HEK293 (cell line): Measurements from ENCODE around the gene S1PR5.

Experiments used
- CTCF ChIA-PET: fragments of 350-600 bp; formaldehyde crosslinking; extraction: SDS; loops from one replicate; lab custom pipeline; 2021; ENCODE audit warnings: antibody characterized with exemption; lab: Yijun Ruan, JAX
- POLR2A ChIA-PET: fragments of 300-600 bp; formaldehyde crosslinking; extraction: SDS; loops from one replicate; lab custom pipeline; 2020; ENCODE audit warnings: antibody characterized with exemption, inconsistent platforms; lab: Yijun Ruan, JAX
- H3K27ac ChIP-seq: fragments of 200-500 bp; sonication (Bioruptor generic); 2 replicates; pipeline ENCODE4 v1.5.1; 2014; ENCODE audit warnings: low read depth, low read length, control low read depth, inconsistent platforms; ENCODE audit errors: extremely low read depth
- H3K36me3 ChIP-seq, 2 experiments: fragments of 200-500 bp in 1 of 2; sonication (Bioruptor generic) in 1 of 2; 1 replicate in 1 of 2; 2 replicates in 1 of 2; pipeline ENCODE4 v1.5.1; 2014 to 2017; ENCODE audit warnings: inconsistent platforms in 2 of 2, low read length in 2 of 2; ENCODE audit not compliant: control insufficient read depth in 2 of 2, insufficient read depth in 1 of 2
- H3K4me1 ChIP-seq: fragments of 200-500 bp; sonication (Bioruptor generic); 2 replicates; pipeline ENCODE4 v1.5.1; 2014; ENCODE audit warnings: mild to moderate bottlenecking, low read length, inconsistent platforms; ENCODE audit not compliant: control insufficient read depth, insufficient read depth
- H3K4me3 ChIP-seq: 2 replicates; pipeline ENCODE4 v1.5.1; 2011; ENCODE audit warnings: low read depth, mild to moderate bottlenecking, control low read depth, low read length, moderate library complexity
- H3K9me3 ChIP-seq: fragments of 200-500 bp; sonication (Bioruptor generic); 2 replicates; pipeline ENCODE4 v1.5.1; 2014; ENCODE audit warnings: low read depth, low read length, inconsistent platforms; ENCODE audit not compliant: control insufficient read depth, insufficient read depth
- BCL11A ChIP-seq: fragments of 450-650 bp; formaldehyde crosslinking; IDR thresholded peaks from 2 replicates; pipeline ENCODE4 v1.5.1; 2016; ENCODE audit warnings: low read depth, missing biosample characterization, missing genetic modification characterization
- FEZF1 ChIP-seq: fragments of 450-650 bp; formaldehyde crosslinking; IDR thresholded peaks from 2 replicates; pipeline ENCODE4 v1.5.1; 2016; ENCODE audit warnings: missing biosample characterization, missing genetic modification characterization
- GLIS1 ChIP-seq: fragments of 450-650 bp; formaldehyde crosslinking; IDR thresholded peaks from 2 replicates; pipeline ENCODE4 v1.5.1; 2016; ENCODE audit warnings: missing biosample characterization, missing genetic modification characterization
- KLF10 ChIP-seq: fragments of 450-650 bp; IDR thresholded peaks from 2 replicates; pipeline ENCODE4 v1.5.1; 2018; ENCODE audit warnings: missing biosample characterization, mild to moderate bottlenecking, missing genetic modification characterization
- KLF16 ChIP-seq: fragments of 450-650 bp; formaldehyde crosslinking; IDR thresholded peaks from 2 replicates; pipeline ENCODE4 v1.5.1; 2017; ENCODE audit warnings: missing biosample characterization, missing genetic modification characterization
- ZBTB1 ChIP-seq: fragments of 450-650 bp; formaldehyde crosslinking; IDR thresholded peaks from 2 replicates; pipeline ENCODE4 v1.5.1; 2016; ENCODE audit warnings: missing biosample characterization, missing genetic modification characterization
- ZNF132 ChIP-seq: fragments of 450-650 bp; formaldehyde crosslinking; IDR thresholded peaks from 2 replicates; pipeline ENCODE4 v1.5.1; 2017; ENCODE audit warnings: missing biosample characterization, missing genetic modification characterization, borderline replicate concordance
- ZNF239 ChIP-seq: fragments of 450-650 bp; formaldehyde crosslinking; IDR thresholded peaks from 2 replicates; pipeline ENCODE4 v1.5.1; 2016; ENCODE audit warnings: missing biosample characterization, missing genetic modification characterization
- ZNF274 ChIP-seq, 2 experiments: fragments of 200-500 bp in 1 of 2; fragments of 450-650 bp in 1 of 2; sonication (Bioruptor generic) in 1 of 2; formaldehyde crosslinking in 1 of 2; IDR thresholded peaks; 2 replicates each; pipeline versions ENCODE4 v1.5.1 to v1.6.1; 2014 to 2016; ENCODE audit warnings: borderline replicate concordance in 1 of 2, inconsistent platforms in 1 of 2, low read length in 1 of 2, missing biosample characterization in 1 of 2, missing genetic modification characterization in 1 of 2
- ZNF501 ChIP-seq: fragments of 450-650 bp; formaldehyde crosslinking; IDR thresholded peaks from 2 replicates; pipeline ENCODE4 v1.5.1; 2016; ENCODE audit warnings: missing biosample characterization, missing genetic modification characterization
- ZNF529 ChIP-seq: fragments of 450-650 bp; formaldehyde crosslinking; IDR thresholded peaks from 2 replicates; pipeline ENCODE4 v1.5.1; 2017; ENCODE audit warnings: missing genetic modification characterization, missing biosample characterization; ENCODE audit not compliant: insufficient replicate concordance
- ZNF560 ChIP-seq: fragments of 450-650 bp; formaldehyde crosslinking; IDR thresholded peaks from 2 replicates; pipeline ENCODE4 v1.5.1; 2017; ENCODE audit warnings: missing biosample characterization, missing genetic modification characterization, borderline replicate concordance
- ZNF843 ChIP-seq: fragments of 450-650 bp; formaldehyde crosslinking; IDR thresholded peaks from 2 replicates; pipeline ENCODE4 v1.5.1; 2016; ENCODE audit warnings: missing biosample characterization, missing genetic modification characterization
- ZSCAN23 ChIP-seq: fragments of 450-650 bp; formaldehyde crosslinking; IDR thresholded peaks from 2 replicates; pipeline ENCODE4 v1.5.1; 2016; ENCODE audit warnings: missing biosample characterization, missing genetic modification characterization
- TF ChIP-seq, protein P1 (sequence below): fragments of 450-650 bp; formaldehyde crosslinking; IDR thresholded peaks from 2 replicates; pipeline ENCODE4 v1.5.1; 2016; ENCODE audit warnings: missing biosample characterization, missing genetic modification characterization, borderline replicate concordance
- TF ChIP-seq, protein P2 (sequence below): fragments of 450-650 bp; formaldehyde crosslinking; IDR thresholded peaks from 2 replicates; pipeline ENCODE4 v1.5.1; 2016; ENCODE audit warnings: missing biosample characterization, missing genetic modification characterization
- TF ChIP-seq, protein P3 (sequence below): fragments of 450-650 bp; formaldehyde crosslinking; IDR thresholded peaks from 2 replicates; pipeline ENCODE4 v1.5.1; 2016; ENCODE audit warnings: missing biosample characterization, missing genetic modification characterization, borderline replicate concordance
- TF ChIP-seq, protein P4 (sequence below): fragments of 450-650 bp; formaldehyde crosslinking; IDR thresholded peaks from 2 replicates; pipeline ENCODE4 v1.5.1; 2016; ENCODE audit warnings: missing biosample characterization, missing genetic modification characterization
- TF ChIP-seq, protein P5 (sequence below): fragments of 450-650 bp; formaldehyde crosslinking; IDR thresholded peaks from 2 replicates; pipeline ENCODE4 v1.5.1; 2016; ENCODE audit warnings: missing biosample characterization, missing genetic modification characterization

S1PR5 gene

DNA sequence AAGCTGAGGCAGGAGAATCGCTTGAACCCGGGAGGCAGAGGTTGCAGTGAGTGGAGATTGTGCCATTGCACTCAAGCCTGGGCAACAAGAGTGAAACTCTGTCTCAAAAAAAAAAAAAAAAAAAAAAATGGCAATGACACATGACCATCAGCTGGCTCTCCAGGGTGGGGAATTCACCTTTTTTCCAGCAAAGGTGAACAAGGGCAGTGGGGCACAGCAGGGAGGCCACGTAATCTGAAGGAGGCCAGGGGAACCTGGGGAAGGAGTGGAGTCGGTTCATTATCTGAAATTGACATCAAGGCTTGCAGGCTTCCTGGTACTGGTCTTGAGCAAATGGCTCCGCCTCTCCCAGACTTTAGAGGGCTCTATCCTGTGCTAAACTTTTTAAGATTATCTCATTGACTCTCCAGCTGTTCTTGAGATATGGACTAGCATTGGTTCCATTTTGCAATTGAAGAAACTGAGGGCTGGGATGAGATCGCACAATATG lies 42.2 kb downstream of the S1PR5 start:
- H3K36me3 ChIP-seq: no peaks in the 10 kb centered on the region
- ChIA-PET POLR2A (no interaction called here), CTCF (interaction anchor here (0.7 to 1.7 kb wide), 5 partner anchors 8 to 225 kb away, joined by 3 to 8 read pairs (median 3); no protein-coding TSS in a partner anchor)
- H3K9me3 ChIP-seq: no peaks in the 10 kb centered on the region
- no peak overlapping the region for H3K27ac ChIP-seq
- no peak for TF ChIP-seq ZNF529
- TF ChIP-seq ZNF560 (tag by site-specific recombination): no peak
- TF ChIP-seq, protein P1, sequence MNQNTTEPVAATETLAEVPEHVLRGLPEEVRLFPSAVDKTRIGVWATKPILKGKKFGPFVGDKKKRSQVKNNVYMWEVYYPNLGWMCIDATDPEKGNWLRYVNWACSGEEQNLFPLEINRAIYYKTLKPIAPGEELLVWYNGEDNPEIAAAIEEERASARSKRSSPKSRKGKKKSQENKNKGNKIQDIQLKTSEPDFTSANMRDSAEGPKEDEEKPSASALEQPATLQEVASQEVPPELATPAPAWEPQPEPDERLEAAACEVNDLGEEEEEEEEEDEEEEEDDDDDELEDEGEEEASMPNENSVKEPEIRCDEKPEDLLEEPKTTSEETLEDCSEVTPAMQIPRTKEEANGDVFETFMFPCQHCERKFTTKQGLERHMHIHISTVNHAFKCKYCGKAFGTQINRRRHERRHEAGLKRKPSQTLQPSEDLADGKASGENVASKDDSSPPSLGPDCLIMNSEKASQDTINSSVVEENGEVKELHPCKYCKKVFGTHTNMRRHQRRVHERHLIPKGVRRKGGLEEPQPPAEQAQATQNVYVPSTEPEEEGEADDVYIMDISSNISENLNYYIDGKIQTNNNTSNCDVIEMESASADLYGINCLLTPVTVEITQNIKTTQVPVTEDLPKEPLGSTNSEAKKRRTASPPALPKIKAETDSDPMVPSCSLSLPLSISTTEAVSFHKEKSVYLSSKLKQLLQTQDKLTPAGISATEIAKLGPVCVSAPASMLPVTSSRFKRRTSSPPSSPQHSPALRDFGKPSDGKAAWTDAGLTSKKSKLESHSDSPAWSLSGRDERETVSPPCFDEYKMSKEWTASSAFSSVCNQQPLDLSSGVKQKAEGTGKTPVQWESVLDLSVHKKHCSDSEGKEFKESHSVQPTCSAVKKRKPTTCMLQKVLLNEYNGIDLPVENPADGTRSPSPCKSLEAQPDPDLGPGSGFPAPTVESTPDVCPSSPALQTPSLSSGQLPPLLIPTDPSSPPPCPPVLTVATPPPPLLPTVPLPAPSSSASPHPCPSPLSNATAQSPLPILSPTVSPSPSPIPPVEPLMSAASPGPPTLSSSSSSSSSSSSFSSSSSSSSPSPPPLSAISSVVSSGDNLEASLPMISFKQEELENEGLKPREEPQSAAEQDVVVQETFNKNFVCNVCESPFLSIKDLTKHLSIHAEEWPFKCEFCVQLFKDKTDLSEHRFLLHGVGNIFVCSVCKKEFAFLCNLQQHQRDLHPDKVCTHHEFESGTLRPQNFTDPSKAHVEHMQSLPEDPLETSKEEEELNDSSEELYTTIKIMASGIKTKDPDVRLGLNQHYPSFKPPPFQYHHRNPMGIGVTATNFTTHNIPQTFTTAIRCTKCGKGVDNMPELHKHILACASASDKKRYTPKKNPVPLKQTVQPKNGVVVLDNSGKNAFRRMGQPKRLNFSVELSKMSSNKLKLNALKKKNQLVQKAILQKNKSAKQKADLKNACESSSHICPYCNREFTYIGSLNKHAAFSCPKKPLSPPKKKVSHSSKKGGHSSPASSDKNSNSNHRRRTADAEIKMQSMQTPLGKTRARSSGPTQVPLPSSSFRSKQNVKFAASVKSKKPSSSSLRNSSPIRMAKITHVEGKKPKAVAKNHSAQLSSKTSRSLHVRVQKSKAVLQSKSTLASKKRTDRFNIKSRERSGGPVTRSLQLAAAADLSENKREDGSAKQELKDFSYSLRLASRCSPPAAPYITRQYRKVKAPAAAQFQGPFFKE (tag by site-specific recombination): no peak
- TF ChIP-seq ZSCAN23 (tag by site-specific recombination): no peak
- no peak for TF ChIP-seq ZNF274 (IDR thresholded peaks at IDR 0.05; ENCODE audit: low read length)
- TF ChIP-seq ZNF274 (tag by site-specific recombination; IDR thresholded peaks at IDR 0.05; ENCODE audit: borderline replicate concordance): no peak
- no peak for TF ChIP-seq KLF16 (tag by site-specific recombination)
- no peak for TF ChIP-seq BCL11A
- TF ChIP-seq, protein P2, sequence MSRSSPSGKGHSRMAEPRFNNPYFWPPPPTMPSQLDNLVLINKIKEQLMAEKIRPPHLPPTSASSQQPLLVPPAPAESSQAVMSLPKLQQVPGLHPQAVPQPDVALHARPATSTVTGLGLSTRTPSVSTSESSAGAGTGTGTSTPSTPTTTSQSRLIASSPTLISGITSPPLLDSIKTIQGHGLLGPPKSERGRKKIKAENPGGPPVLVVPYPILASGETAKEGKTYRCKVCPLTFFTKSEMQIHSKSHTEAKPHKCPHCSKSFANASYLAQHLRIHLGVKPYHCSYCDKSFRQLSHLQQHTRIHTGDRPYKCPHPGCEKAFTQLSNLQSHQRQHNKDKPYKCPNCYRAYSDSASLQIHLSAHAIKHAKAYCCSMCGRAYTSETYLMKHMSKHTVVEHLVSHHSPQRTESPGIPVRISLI (tag by site-specific recombination): peak; percentile 76; the same call in 1 of the 2 replicates
- no peak for TF ChIP-seq FEZF1 (tag by site-specific recombination)
- no peak for TF ChIP-seq ZNF843
- no peak for TF ChIP-seq ZNF132 (tag by site-specific recombination)
- 0 out of 2 replicates have a peak, but pooled peaks have one; percentile 14 for TF ChIP-seq GLIS1 (tag by site-specific recombination)
- no peak for TF ChIP-seq ZBTB1 (tag by site-specific recombination)
- TF ChIP-seq, protein P3, sequence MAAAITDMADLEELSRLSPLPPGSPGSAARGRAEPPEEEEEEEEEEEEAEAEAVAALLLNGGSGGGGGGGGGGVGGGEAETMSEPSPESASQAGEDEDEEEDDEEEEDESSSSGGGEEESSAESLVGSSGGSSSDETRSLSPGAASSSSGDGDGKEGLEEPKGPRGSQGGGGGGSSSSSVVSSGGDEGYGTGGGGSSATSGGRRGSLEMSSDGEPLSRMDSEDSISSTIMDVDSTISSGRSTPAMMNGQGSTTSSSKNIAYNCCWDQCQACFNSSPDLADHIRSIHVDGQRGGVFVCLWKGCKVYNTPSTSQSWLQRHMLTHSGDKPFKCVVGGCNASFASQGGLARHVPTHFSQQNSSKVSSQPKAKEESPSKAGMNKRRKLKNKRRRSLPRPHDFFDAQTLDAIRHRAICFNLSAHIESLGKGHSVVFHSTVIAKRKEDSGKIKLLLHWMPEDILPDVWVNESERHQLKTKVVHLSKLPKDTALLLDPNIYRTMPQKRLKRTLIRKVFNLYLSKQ (tag by site-specific recombination): no peak
- no peaks in the 10 kb centered on the region for H3K4me1 ChIP-seq
- no peak overlapping the region for H3K4me3 ChIP-seq

DNA sequence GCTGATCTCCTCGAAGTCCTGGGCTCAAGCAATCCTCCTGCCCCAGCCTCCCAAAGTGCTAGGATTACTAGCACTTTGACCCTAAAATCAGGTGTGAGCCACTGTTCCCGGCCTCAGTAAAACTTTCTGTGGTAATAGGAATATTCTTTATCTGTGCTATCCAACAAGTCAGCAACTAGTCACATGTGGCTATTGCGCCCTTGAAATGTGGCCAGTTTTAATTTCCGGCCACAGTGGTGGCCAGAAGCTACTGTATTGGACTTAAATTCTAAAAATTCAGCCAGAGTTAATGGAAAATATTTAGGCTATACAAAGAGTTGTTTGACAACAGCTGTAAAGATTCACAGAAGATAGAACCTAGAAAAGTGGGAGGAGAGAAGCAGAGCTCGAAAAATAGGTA lies 44.1 kb downstream of the S1PR5 start:
- H3K36me3 ChIP-seq: no peaks in the 10 kb centered on the region
- no peak overlapping the region for H3K27ac ChIP-seq
- ChIA-PET POLR2A (no interaction called here), CTCF (interaction anchor here (0.6 to 1.7 kb wide), 4 partner anchors 8 to 96 kb away, joined by 3 to 11 read pairs (median 4); partner anchors contain the start of gene CDKN2D)
- no peaks in the 10 kb centered on the region for H3K9me3 ChIP-seq
- no peaks in the 10 kb centered on the region for H3K4me1 ChIP-seq
- no peak overlapping the region for H3K4me3 ChIP-seq
- TF ChIP-seq ZNF501 (tag by site-specific recombination) (no peak), ZNF239 (tag by site-specific recombination) (no peak), KLF10 (tag by site-specific recombination) (no peak), FEZF1 (tag by site-specific recombination) (no peak)
- TF ChIP-seq, protein P4, sequence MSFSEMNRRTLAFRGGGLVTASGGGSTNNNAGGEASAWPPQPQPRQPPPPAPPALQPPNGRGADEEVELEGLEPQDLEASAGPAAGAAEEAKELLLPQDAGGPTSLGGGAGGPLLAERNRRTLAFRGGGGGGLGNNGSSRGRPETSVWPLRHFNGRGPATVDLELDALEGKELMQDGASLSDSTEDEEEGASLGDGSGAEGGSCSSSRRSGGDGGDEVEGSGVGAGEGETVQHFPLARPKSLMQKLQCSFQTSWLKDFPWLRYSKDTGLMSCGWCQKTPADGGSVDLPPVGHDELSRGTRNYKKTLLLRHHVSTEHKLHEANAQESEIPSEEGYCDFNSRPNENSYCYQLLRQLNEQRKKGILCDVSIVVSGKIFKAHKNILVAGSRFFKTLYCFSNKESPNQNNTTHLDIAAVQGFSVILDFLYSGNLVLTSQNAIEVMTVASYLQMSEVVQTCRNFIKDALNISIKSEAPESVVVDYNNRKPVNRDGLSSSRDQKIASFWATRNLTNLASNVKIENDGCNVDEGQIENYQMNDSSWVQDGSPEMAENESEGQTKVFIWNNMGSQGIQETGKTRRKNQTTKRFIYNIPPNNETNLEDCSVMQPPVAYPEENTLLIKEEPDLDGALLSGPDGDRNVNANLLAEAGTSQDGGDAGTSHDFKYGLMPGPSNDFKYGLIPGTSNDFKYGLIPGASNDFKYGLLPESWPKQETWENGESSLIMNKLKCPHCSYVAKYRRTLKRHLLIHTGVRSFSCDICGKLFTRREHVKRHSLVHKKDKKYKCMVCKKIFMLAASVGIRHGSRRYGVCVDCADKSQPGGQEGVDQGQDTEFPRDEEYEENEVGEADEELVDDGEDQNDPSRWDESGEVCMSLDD (tag by site-specific recombination): no peak
- TF ChIP-seq, protein P5, sequence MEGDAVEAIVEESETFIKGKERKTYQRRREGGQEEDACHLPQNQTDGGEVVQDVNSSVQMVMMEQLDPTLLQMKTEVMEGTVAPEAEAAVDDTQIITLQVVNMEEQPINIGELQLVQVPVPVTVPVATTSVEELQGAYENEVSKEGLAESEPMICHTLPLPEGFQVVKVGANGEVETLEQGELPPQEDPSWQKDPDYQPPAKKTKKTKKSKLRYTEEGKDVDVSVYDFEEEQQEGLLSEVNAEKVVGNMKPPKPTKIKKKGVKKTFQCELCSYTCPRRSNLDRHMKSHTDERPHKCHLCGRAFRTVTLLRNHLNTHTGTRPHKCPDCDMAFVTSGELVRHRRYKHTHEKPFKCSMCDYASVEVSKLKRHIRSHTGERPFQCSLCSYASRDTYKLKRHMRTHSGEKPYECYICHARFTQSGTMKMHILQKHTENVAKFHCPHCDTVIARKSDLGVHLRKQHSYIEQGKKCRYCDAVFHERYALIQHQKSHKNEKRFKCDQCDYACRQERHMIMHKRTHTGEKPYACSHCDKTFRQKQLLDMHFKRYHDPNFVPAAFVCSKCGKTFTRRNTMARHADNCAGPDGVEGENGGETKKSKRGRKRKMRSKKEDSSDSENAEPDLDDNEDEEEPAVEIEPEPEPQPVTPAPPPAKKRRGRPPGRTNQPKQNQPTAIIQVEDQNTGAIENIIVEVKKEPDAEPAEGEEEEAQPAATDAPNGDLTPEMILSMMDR: no peak
